SK-N-MC (cell line): ENCODE data around the gene B4GALT1.

Experiments
- EZH2 ChIP-seq: fragments of 200-600 bp; sonication (generic); IDR thresholded peaks from one replicate; pipeline ENCODE4 v1.6.1; 2017; ENCODE audit warnings: antibody characterized with exemption
- POLR2AphosphoS5 ChIP-seq: IDR thresholded peaks from 2 replicates; pipeline ENCODE4 v1.6.1; 2012; ENCODE audit warnings: mild to moderate bottlenecking, low read depth, low read length, borderline replicate concordance

GRCh38 chr9:33097192-33097591, 69.9 kb downstream of the B4GALT1 start:
- TF ChIP-seq POLR2AphosphoS5: no peak
- no peak for TF ChIP-seq EZH2
